Neural cell (in vitro differentiated cells): ENCODE measurements around the gene RBM4. TPM values are rescaled to one million over a fixed set of nuclear protein-coding genes. Genes with fewer than 3 reads are reported as not detected.

Source experiments
- H2AFZ ChIP-seq: fragments of 200-600, 300-800 bp; sonication (generic), shearing (Covaris generic); 2 replicates; pipeline ENCODE4 v1.6.0; 2014; ENCODE audit warnings: low read depth, mild to moderate bottlenecking, antibody characterized with exemption, low read length, moderate library complexity
- H3F3A ChIP-seq: fragments of 200-600 bp; shearing (Covaris generic); 2 replicates; pipeline ENCODE4 v1.6.1; 2016; ENCODE audit warnings: mild to moderate bottlenecking, moderate library complexity, mixed read lengths, antibody characterized with exemption, low read length; ENCODE audit not compliant: insufficient read depth, poor library complexity, severe bottlenecking
- H3K27ac ChIP-seq: fragments of 200-600, 300-800 bp; sonication (generic), shearing (Covaris generic); 2 replicates; pipeline ENCODE4 v1.5.1; 2014; ENCODE audit warnings: mild to moderate bottlenecking, low read length, moderate library complexity
- H3K27me3 ChIP-seq: fragments of 300-800, 200-600 bp; sonication (generic), shearing (Covaris generic); 2 replicates; pipeline ENCODE4 v1.6.0; 2014; ENCODE audit warnings: mild to moderate bottlenecking, low read depth, low read length, moderate library complexity; ENCODE audit not compliant: insufficient read depth
- H3K36me3 ChIP-seq: fragments of 300-800, 200-600 bp; sonication (generic), shearing (Covaris generic); 2 replicates; pipeline ENCODE4 v1.5.1; 2014; ENCODE audit warnings: mild to moderate bottlenecking, antibody characterized with exemption, low read length, moderate library complexity; ENCODE audit not compliant: insufficient read depth
- H3K4me2 ChIP-seq: fragments of 300-800, 200-600 bp; sonication (generic), shearing (Covaris generic); 2 replicates; pipeline ENCODE4 v1.6.0; 2014; ENCODE audit warnings: mild to moderate bottlenecking, low read length
- H3K4me3 ChIP-seq: fragments of 300-800, 200-600 bp; sonication (generic), shearing (Covaris generic); 2 replicates; pipeline ENCODE4 v1.5.1; 2014; ENCODE audit warnings: mild to moderate bottlenecking, low read length, moderate library complexity
- H3K79me2 ChIP-seq: fragments of 200-600 bp; shearing (Covaris generic); replicated peaks from 2 replicates; pipeline ENCODE4 v1.6.0; 2014; ENCODE audit warnings: mild to moderate bottlenecking, low read length, moderate library complexity; ENCODE audit not compliant: insufficient read depth
- H3K9ac ChIP-seq: fragments of 300-800, 200-600 bp; sonication (generic), shearing (Covaris generic); 2 replicates; pipeline ENCODE4 v1.6.1; 2016; ENCODE audit warnings: mild to moderate bottlenecking, low read length, mixed read lengths
- H3K9me2 ChIP-seq: fragments of 200-600 bp; shearing (Covaris generic); 2 replicates; pipeline ENCODE4 v1.6.1; 2016; ENCODE audit warnings: mild to moderate bottlenecking, low read length, mixed read lengths; ENCODE audit not compliant: insufficient read depth
- H3K9me3 ChIP-seq: fragments of 200-600, 300-800 bp; sonication (generic), shearing (Covaris generic); 2 replicates; pipeline ENCODE4 v1.6.1; 2016; ENCODE audit warnings: mild to moderate bottlenecking, mixed run types, low read length, moderate library complexity, mixed read lengths
- H4K20me1 ChIP-seq: fragments of 200-600 bp; shearing (Covaris generic); 2 replicates; pipeline ENCODE4 v1.6.1; 2016; ENCODE audit warnings: mild to moderate bottlenecking, mixed run types; ENCODE audit not compliant: insufficient read depth
- CTCF ChIP-seq: fragments of 450-650 bp; IDR thresholded peaks from 2 replicates; pipeline ENCODE4 v1.5.1; 2014; ENCODE audit warnings: antibody characterized with exemption, mild to moderate bottlenecking, moderate library complexity; ENCODE audit not compliant: poor library complexity, severe bottlenecking
- EP300 ChIP-seq: fragments of 450-650 bp; conservative IDR thresholded peaks from 2 replicates; pipeline ENCODE4 v1.6.1; 2014; ENCODE audit warnings: antibody characterized with exemption, mild to moderate bottlenecking, moderate library complexity; ENCODE audit not compliant: poor library complexity, severe bottlenecking
- EZH2 ChIP-seq: fragments of 200-600, 300-800 bp; shearing (Covaris generic), sonication (generic); IDR thresholded peaks from 2 replicates; pipeline ENCODE4 v1.6.1; 2014; ENCODE audit warnings: antibody characterized with exemption, low read length, borderline replicate concordance, mild to moderate bottlenecking; ENCODE audit not compliant: insufficient read depth, poor library complexity, severe bottlenecking
- MXI1 ChIP-seq: fragments of 450-650 bp; conservative IDR thresholded peaks from 2 replicates; pipeline ENCODE4 v1.6.1; 2014; ENCODE audit warnings: antibody characterized with exemption, mild to moderate bottlenecking; ENCODE audit not compliant: poor library complexity, severe bottlenecking
- POLR2AphosphoS5 ChIP-seq: IDR thresholded peaks from 2 replicates; pipeline ENCODE4 v1.6.1; 2012
- RAD21 ChIP-seq: fragments of 450-650 bp; conservative IDR thresholded peaks from 2 replicates; pipeline ENCODE4 v1.6.1; 2014; ENCODE audit warnings: antibody characterized with exemption, mild to moderate bottlenecking, moderate library complexity
- REST ChIP-seq: IDR thresholded peaks from 2 replicates; pipeline ENCODE4 v1.6.1; 2012; ENCODE audit warnings: borderline replicate concordance
- SMC3 ChIP-seq: fragments of 450-650 bp; conservative IDR thresholded peaks from 2 replicates; pipeline ENCODE4 v1.6.1; 2014; ENCODE audit warnings: antibody characterized with exemption, mild to moderate bottlenecking, moderate library complexity; ENCODE audit not compliant: poor library complexity
- TAF1 ChIP-seq: IDR thresholded peaks from 2 replicates; pipeline ENCODE4 v1.6.1; 2012; ENCODE audit warnings: low read depth
- polyA plus RNA-seq: library from polyadenylated mRNA; depleted of rRNA; stranded (reverse); fragments of >200 nt; gene quantifications from 2 replicates; pipeline ENCODE4 v1.2.3, GENCODE V29; 2014

The RBM4 gene
- polyA plus RNA-seq, 1 donor from 2014 or later = 456 TPM

- H2AFZ ChIP-seq = no peak overlapping the region
- no peaks in the 10 kb centered on the region for H3K9me3 ChIP-seq
- no peak overlapping the region for H3K27ac ChIP-seq
- H3K9ac ChIP-seq = no peak overlapping the region
- H3K4me2 ChIP-seq = no peak overlapping the region
- peaks cover 21% of the 10 kb centered on the region for H3K36me3 ChIP-seq
- no peak for TF ChIP-seq EZH2
- H3F3A ChIP-seq = no peaks in the 10 kb centered on the region
- peaks cover 64% of the 10 kb centered on the region for H4K20me1 ChIP-seq
- peaks cover 90% of the 10 kb centered on the region for H3K79me2 ChIP-seq
- peak overlapping the region; percentile 75 for H3K4me3 ChIP-seq
- no peaks in the 10 kb centered on the region for H3K9me2 ChIP-seq
- no peaks in the 10 kb centered on the region for H3K27me3 ChIP-seq
Observed at GRCh38 chr11:66646828-66647227, 8.3 kb downstream of the RBM4 start.

GRCh38 chr11:66649903-66650302 is 11.4 kb downstream of the RBM4 start:
- Histone ChIP-seq H3K4me3 (no peak overlapping the region), H3K79me2 (peaks cover 79% of the 10 kb centered on the region), H3K9ac (no peak overlapping the region), H2AFZ (no peak overlapping the region), H3K27ac (no peak overlapping the region), H3K4me2 (no peak overlapping the region), H3K9me2 (no peaks in the 10 kb centered on the region), H3K27me3 (no peaks in the 10 kb centered on the region), H3F3A (no peaks in the 10 kb centered on the region), H3K9me3 (no peaks in the 10 kb centered on the region), H3K36me3 (peaks cover 10% of the 10 kb centered on the region), H4K20me1 (peaks cover 33% of the 10 kb centered on the region)
- TF ChIP-seq EZH2 (no peak), POLR2AphosphoS5 (no peak), EP300 (no peak), MXI1 (no peak), TAF1 (no peak), CTCF (no peak), SMC3 (no peak), REST (no peak), RAD21 (no peak)

- no peak overlapping the region for H3K9ac ChIP-seq
- no peak overlapping the region for H3K27ac ChIP-seq
- peaks cover 10% of the 10 kb centered on the region for H3K36me3 ChIP-seq
- no peaks in the 10 kb centered on the region for H3K9me2 ChIP-seq
- H3K27me3 ChIP-seq = no peaks in the 10 kb centered on the region
- H2AFZ ChIP-seq = no peak overlapping the region
- TF ChIP-seq REST (no peak), SMC3 (no peak), EZH2 (no peak), MXI1 (no peak), TAF1 (no peak), RAD21 (no peak), EP300 (no peak), POLR2AphosphoS5 (no peak), CTCF (no peak)
- no peak overlapping the region for H3K4me2 ChIP-seq
- peaks cover 22% of the 10 kb centered on the region for H4K20me1 ChIP-seq
- no peaks in the 10 kb centered on the region for H3F3A ChIP-seq
- H3K79me2 ChIP-seq = peaks cover 68% of the 10 kb centered on the region
- H3K9me3 ChIP-seq = no peaks in the 10 kb centered on the region
- H3K4me3 ChIP-seq = no peak overlapping the region
Observed at GRCh38 chr11:66651016-66651415, 12.5 kb downstream of the RBM4 start.
